Calu3 (cell line): ENCODE data around the gene HSBP1L1. TPM values are rescaled to one million over a fixed set of nuclear protein-coding genes. Genes with fewer than 3 reads are reported as not detected.

Experiments used
- BruUV-seq: library from RNA; stranded (reverse); fragments of 400-500 nt; replicated peaks from 2 replicates; lab custom pipeline; 2021; lab: Mats Ljungman, UMichigan
- CTCF ChIA-PET: fragments of 300-600 bp; sonication (Branson Sonifier 250); formaldehyde crosslinking; loops from one replicate; lab custom pipeline; 2022; ENCODE audit warnings: antibody characterized with exemption; lab: Charles Lee
- DNase-seq: peaks from one replicate; pipeline ENCODE4 v3.0.0; 2022
- H3K27ac Mint-ChIP-seq: one replicate; pipeline ENCODE4 v1.8.0; 2022; ENCODE audit warnings: mixed read lengths; ENCODE audit not compliant: unreplicated experiment
- H3K27me3 Mint-ChIP-seq: one replicate; pipeline ENCODE4 v1.8.0; 2022; ENCODE audit warnings: mixed read lengths; ENCODE audit not compliant: unreplicated experiment
- H3K36me3 Mint-ChIP-seq: one replicate; pipeline ENCODE4 v1.8.0; 2022; ENCODE audit warnings: mild to moderate bottlenecking, moderate library complexity, mixed read lengths; ENCODE audit not compliant: insufficient read depth, unreplicated experiment
- H3K4me1 Mint-ChIP-seq: one replicate; pipeline ENCODE4 v1.8.0; 2022; ENCODE audit warnings: mild to moderate bottlenecking, low read depth, mixed read lengths; ENCODE audit not compliant: unreplicated experiment
- H3K4me3 Mint-ChIP-seq: one replicate; pipeline ENCODE4 v1.8.0; 2022; ENCODE audit warnings: mild to moderate bottlenecking, low read depth, moderate library complexity, mixed read lengths; ENCODE audit not compliant: unreplicated experiment
- H3K9me3 Mint-ChIP-seq: one replicate; pipeline ENCODE4 v1.8.0; 2022; ENCODE audit warnings: low read depth, mixed read lengths; ENCODE audit not compliant: unreplicated experiment
- intact Hi-C: fragments of 100-400 bp; cut with micrococcal nuclease; formaldehyde crosslinking; loops from one replicate; pipeline ENCODE4 v1.10.0; 2022; ENCODE audit not compliant: unreplicated experiment
- total RNA-seq: library from RNA; stranded (reverse); gene quantifications from 2 replicates; pipeline ENCODE4 v1.2.3, GENCODE V29; 2022
- TF ChIP-seq, protein P1 (sequence below): fragments of 200-600 bp; IDR thresholded peaks from one replicate; pipeline ENCODE4 v1.8.0; 2022; ENCODE audit warnings: antibody characterized with exemption; ENCODE audit not compliant: unreplicated experiment

Gene HSBP1L1
- total RNA-seq, 1 experiment from 2014 or later: 18.8 TPM

DNA sequence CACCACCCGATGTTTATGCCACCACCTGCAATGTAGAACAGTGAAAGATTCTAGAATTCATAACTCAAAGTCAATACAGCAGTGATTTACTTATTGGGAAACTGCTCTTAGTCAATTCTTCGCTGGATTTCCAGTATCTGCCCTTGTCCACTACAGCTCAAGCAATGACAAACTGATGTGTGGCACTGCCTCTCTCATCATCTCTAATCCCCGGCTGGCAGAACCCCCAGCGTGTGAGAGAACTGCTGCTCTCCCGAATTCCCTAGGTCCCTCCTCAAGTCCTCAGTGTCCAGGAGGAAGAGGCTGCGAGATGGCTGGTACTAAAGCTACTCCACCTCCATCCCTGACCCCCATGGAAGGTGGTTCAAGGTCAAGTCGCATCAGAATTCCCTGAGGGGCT is 22.3 kb downstream of the HSBP1L1 start:
- Mint-ChIP-seq H3K36me3 (peaks cover 40% of the 10 kb centered on the region), H3K27ac (peak overlapping the region; percentile 5), H3K4me3 (peak overlapping the region; percentile 73), H3K27me3 (no peaks in the 10 kb centered on the region), H3K9me3 (no peaks in the 10 kb centered on the region), H3K4me1 (peaks cover 17% of the 10 kb centered on the region)
- BruUV-seq: no TSS peak
- CTCF ChIA-PET: no interaction called here
- intact Hi-C loops: loop anchor here (10.0 kb wide), 2 partner anchors 48 to 128 kb away; partner anchors contain the start of gene RBFA
- TF ChIP-seq, protein P1, sequence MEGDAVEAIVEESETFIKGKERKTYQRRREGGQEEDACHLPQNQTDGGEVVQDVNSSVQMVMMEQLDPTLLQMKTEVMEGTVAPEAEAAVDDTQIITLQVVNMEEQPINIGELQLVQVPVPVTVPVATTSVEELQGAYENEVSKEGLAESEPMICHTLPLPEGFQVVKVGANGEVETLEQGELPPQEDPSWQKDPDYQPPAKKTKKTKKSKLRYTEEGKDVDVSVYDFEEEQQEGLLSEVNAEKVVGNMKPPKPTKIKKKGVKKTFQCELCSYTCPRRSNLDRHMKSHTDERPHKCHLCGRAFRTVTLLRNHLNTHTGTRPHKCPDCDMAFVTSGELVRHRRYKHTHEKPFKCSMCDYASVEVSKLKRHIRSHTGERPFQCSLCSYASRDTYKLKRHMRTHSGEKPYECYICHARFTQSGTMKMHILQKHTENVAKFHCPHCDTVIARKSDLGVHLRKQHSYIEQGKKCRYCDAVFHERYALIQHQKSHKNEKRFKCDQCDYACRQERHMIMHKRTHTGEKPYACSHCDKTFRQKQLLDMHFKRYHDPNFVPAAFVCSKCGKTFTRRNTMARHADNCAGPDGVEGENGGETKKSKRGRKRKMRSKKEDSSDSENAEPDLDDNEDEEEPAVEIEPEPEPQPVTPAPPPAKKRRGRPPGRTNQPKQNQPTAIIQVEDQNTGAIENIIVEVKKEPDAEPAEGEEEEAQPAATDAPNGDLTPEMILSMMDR: no peak
- no peak for DNase-seq

DNA sequence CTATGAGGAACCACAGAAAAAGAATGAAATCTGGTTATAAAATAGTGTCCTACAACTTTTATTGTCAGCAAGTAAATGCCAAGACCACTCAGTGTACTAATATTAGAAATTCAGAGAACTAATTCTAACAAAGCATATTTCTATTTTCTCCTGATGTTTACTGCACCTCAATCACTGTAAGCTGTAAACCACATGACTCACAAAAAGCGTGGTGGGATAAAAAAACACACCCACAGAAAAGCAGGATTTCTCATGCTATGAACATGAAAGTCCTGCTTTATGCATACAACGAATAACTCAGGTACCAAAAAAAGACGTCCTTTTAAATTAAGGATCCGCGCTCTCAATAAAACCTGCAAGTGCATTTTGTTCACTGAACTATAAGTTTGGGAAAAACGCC is 23.1 kb downstream of the HSBP1L1 start:
- H3K4me3 Mint-ChIP-seq: peak overlapping the region; percentile 73
- CTCF ChIA-PET: interaction anchor here (0.6 kb wide), 2 partner anchors 24 to 31 kb away, joined by 3 read pairs; no protein-coding TSS in a partner anchor
- no peaks in the 10 kb centered on the region for H3K27me3 Mint-ChIP-seq
- peak overlapping the region; percentile 42 for H3K27ac Mint-ChIP-seq
- peaks cover 37% of the 10 kb centered on the region for H3K36me3 Mint-ChIP-seq
- TF ChIP-seq, protein P1: no peak
- no peak for DNase-seq
- BruUV-seq: TSS peak; percentile 55
- intact Hi-C loops: loop anchor here (10.0 kb wide), 2 partner anchors 47 to 127 kb away; partner anchors contain the start of gene RBFA
- peaks cover 8% of the 10 kb centered on the region for H3K4me1 Mint-ChIP-seq
- no peaks in the 10 kb centered on the region for H3K9me3 Mint-ChIP-seq

DNA sequence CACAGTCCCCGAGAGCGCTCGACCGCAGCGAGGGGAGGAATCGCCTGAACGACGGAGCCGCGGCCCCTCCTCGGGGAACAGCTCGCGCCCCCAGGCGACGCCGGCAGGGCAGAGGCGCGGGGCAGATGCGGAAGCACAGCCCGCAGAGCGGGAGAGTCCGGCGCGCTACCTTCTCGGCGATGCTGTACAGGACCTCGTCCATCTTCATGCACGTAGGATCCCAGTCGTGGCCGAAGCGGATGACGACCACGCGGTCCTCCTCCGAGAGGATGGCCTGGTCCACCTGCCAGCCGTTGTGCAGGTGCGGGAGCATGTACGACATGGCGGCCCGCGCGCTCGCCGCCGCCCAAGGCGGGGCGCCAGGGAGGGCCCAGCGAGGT is 23.6 kb downstream of the HSBP1L1 start:
- no peaks in the 10 kb centered on the region for H3K27me3 Mint-ChIP-seq
- H3K36me3 Mint-ChIP-seq: peaks cover 34% of the 10 kb centered on the region
- BruUV-seq: no TSS peak
- H3K9me3 Mint-ChIP-seq: no peaks in the 10 kb centered on the region
- H3K4me3 Mint-ChIP-seq: peak overlapping the region; percentile 73
- TF ChIP-seq, protein P1: no peak
- intact Hi-C loops: loop anchor here (10.0 kb wide), 2 partner anchors 47 to 127 kb away; partner anchors contain the start of gene RBFA
- peaks cover 7% of the 10 kb centered on the region for H3K4me1 Mint-ChIP-seq
- DNase-seq: peak; percentile 54
- CTCF ChIA-PET: interaction anchor here (0.6 kb wide), 2 partner anchors 25 to 31 kb away, joined by 3 read pairs; no protein-coding TSS in a partner anchor
- H3K27ac Mint-ChIP-seq: no peak overlapping the region

DNA sequence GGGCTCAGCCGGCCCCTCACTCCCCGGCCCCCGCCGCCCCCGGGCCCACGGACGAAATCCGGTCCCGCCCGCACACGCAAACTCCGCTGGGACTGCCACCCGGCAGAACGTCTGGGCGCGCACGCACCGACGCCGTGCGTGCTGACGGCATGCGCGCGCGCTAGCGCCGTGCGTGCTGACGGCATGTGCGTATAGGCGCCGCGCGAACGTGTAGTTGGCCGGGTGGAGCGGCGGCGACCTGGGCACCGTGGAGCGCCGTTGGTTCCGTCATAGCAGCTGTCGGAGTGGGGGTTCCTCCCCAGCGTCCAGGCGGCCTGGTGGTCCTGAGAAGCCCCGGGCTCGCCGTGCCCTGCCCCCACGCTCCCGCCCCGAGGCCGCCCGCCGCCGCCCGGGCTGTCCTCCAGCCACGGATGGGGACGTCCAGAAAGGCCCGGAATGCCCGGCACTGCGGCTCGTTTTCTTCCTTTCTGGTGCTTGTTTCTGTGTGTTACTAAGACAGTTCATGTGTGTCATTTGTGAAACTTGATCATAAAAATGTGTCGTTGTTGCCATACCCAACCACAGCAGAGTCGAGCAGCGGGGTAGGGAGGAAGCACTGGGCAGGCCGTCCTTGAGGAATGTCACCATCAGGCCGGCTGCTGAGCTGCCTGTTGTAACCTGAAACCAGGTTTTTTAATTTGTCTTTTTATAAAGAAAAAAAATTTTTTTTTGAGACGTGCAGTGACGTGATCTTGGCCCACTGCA is 24.2 kb downstream of the HSBP1L1 start, which contains the start of gene TXNL4A:
Gene TXNL4A (minus strand): TSS at position 113 of the 744 bp plus-strand sequence. CDS start 171 bp downstream, outside the sequence.
- TF ChIP-seq, protein P1: no peak
- peak; percentile 74 for DNase-seq
- intact Hi-C loops: loop anchor here (10.0 kb wide), 2 partner anchors 46 to 126 kb away; partner anchors contain the start of gene RBFA

More for the DNA sequence above, 24.2 kb downstream of the HSBP1L1 start, which contains the start of gene TXNL4A:
- peak within 1 kb of the TSS; percentile 42 for H3K27ac Mint-ChIP-seq
- H3K4me1 Mint-ChIP-seq: peaks cover 6% of the 10 kb centered on the region
- peaks cover 34% of the 10 kb centered on the region for H3K36me3 Mint-ChIP-seq
- H3K27me3 Mint-ChIP-seq: no peaks in the 10 kb centered on the region
- CTCF ChIA-PET: no interaction called here
- no peaks in the 10 kb centered on the region for H3K9me3 Mint-ChIP-seq
- BruUV-seq: TSS peak; percentile 77
- peak within 1 kb of the TSS; percentile 73 for H3K4me3 Mint-ChIP-seq
